Thyroid gland (tissue), 4 donors: ENCODE data around the gene PHTF2. TPM values are rescaled to one million over a fixed set of nuclear protein-coding genes. Genes with fewer than 3 reads are reported as not detected.
A peak's percentile ranks its signal among the peaks of the same experiment; 100 is the strongest.

ENCODE experiments used
- DNase-seq, 2 donors: peaks; one replicate each; pipeline ENCODE4 v3.0.0-alpha.2; 2019
- H3K27ac ChIP-seq, 3 donors: fragments of 200-600 bp; sonication (generic); 1 replicate in 2 of 3; 2 replicates in 1 of 3; pipeline ENCODE4 v1.5.1; 2016 to 2019; ENCODE audit warnings: mild to moderate bottlenecking in 1 of 3, moderate library complexity in 1 of 3
- H3K27me3 ChIP-seq: fragments of 200-600 bp; sonication (generic); one replicate; pipeline ENCODE4 v1.5.1; 2019
- H3K36me3 ChIP-seq, 2 donors: fragments of 200-600 bp; sonication (generic); one replicate each; pipeline ENCODE4 v1.5.1; 2016 to 2019
- H3K4me1 ChIP-seq, 2 donors: fragments of 200-600 bp; sonication (generic); one replicate each; pipeline ENCODE4 v1.5.1; 2017 to 2019
- H3K4me3 ChIP-seq, 3 donors: fragments of 200-600 bp; sonication (generic); replicated peaks in 1 of 3; 1 replicate in 2 of 3; 2 replicates in 1 of 3; pipeline ENCODE4 v1.5.1; 2016; ENCODE audit warnings: mild to moderate bottlenecking in 1 of 3
- H3K9me3 ChIP-seq: fragments of 200-600 bp; sonication (generic); one replicate; pipeline ENCODE4 v1.5.1; 2017
- CTCF ChIP-seq, 6 experiments: fragments of 200-600 bp in 3 of 6; fragments of 450-650 bp in 3 of 6; sonication (generic) in 3 of 6; IDR thresholded peaks; one replicate each; pipeline ENCODE4 v1.5.1; 2016 to 2019; ENCODE audit warnings: antibody characterized with exemption in 6 of 6, mild to moderate bottlenecking in 2 of 6, inconsistent platforms in 1 of 6, moderate library complexity in 1 of 6
- POLR2A ChIP-seq, 2 donors: fragments of 450-650 bp; IDR thresholded peaks; one replicate each; pipeline ENCODE4 v1.6.1; 2017; ENCODE audit warnings: antibody characterized with exemption in 2 of 2, mild to moderate bottlenecking in 2 of 2, moderate library complexity in 1 of 2
- WGBS, 2 donors: methylation state at CpG; one replicate each; pipeline ENCODE4 v1.1.5; 2017; 5-methylcytosine and 5-hydroxymethylcytosine counted together
- intact Hi-C: fragments of 100-400 bp; cut with DNase I; formaldehyde crosslinking; loops from one replicate; pipeline ENCODE4 v1.15.1; 2023
- total RNA-seq, 4 donors: library from RNA; depleted of rRNA; stranded (reverse); fragments of >200 nt; gene quantifications; one replicate each; pipeline ENCODE4 v1.2.3, GENCODE V29; 2016

Gene PHTF2
- total RNA-seq, 4 donors from 2014 or later = 15.3 to 28.3 (median 25.3) TPM

GRCh38 chr7:77954773-77955555 lies 156.4 kb downstream of the PHTF2 start:
- no peak overlapping the region for H3K27ac ChIP-seq
- WGBS, 2 donors = 91 to 92% methylated on average over 3 of the region's 3 CpGs
- intact Hi-C loops = no loop called here
- H3K9me3 ChIP-seq = no peaks in the 10 kb centered on the region
- no peaks in the 10 kb centered on the region for H3K4me1 ChIP-seq
- no peaks in the 10 kb centered on the region for H3K36me3 ChIP-seq
- H3K4me3 ChIP-seq = no peak overlapping the region
- no peak for TF ChIP-seq POLR2A (IDR thresholded peaks at IDR 0.05)
- no peak for TF ChIP-seq CTCF (IDR thresholded peaks at IDR 0.05)
- no peak for DNase-seq
- H3K27me3 ChIP-seq = no peaks in the 10 kb centered on the region

DNA sequence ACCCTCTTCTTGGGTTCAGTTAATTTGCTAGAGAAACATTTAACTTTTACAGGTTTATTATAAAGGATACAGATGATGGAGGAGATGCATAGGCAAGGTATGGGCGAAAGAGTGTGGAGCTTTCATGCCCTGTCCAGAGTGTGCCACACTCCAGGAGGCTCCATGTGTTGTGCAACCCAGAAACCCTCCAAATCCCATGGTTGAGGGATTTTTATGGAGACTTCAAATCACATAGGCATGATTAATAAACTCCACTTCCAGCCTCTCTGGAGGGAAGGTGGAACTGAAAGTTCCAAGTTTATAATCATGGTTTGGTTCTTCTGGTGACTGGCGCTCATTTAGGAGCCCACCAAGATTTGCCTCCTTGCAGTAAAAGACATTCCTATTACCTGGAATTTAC lies 159.9 kb downstream of the PHTF2 start:
- intact Hi-C loops = no loop called here
- H3K9me3 ChIP-seq = no peaks in the 10 kb centered on the region
- TF ChIP-seq POLR2A (IDR thresholded peaks at IDR 0.05) (no peak), CTCF (IDR thresholded peaks at IDR 0.05) (no peak)
- no peaks in the 10 kb centered on the region for H3K27me3 ChIP-seq
- no peak overlapping the region for H3K4me3 ChIP-seq
- no peaks in the 10 kb centered on the region for H3K36me3 ChIP-seq
- DNase-seq = peak in 1 of 2 donors; percentile 5
- no peak overlapping the region for H3K27ac ChIP-seq
- H3K4me1 ChIP-seq = no peaks in the 10 kb centered on the region
- 92 to 97% methylated on average over 2 of the region's 2 CpGs for WGBS, 2 donors

GRCh38 chr7:77959080-77959479 lies 160.5 kb downstream of the PHTF2 start:
- Histone ChIP-seq H3K4me3 (no peak overlapping the region), H3K4me1 (no peaks in the 10 kb centered on the region), H3K9me3 (no peaks in the 10 kb centered on the region), H3K27ac (no peak overlapping the region), H3K36me3 (no peaks in the 10 kb centered on the region), H3K27me3 (no peaks in the 10 kb centered on the region)
- DNase-seq = no peak
- TF ChIP-seq CTCF (IDR thresholded peaks at IDR 0.05) (no peak), POLR2A (IDR thresholded peaks at IDR 0.05) (no peak)
- intact Hi-C loops = no loop called here
- 89 to 97% methylated on average over 2 of the region's 2 CpGs for WGBS, 2 donors

GRCh38 chr7:77960336-77960735 lies 161.8 kb downstream of the PHTF2 start:
- 85 to 88% methylated on average over 2 of the region's 2 CpGs for WGBS, 2 donors
- intact Hi-C loops = no loop called here

DNA sequence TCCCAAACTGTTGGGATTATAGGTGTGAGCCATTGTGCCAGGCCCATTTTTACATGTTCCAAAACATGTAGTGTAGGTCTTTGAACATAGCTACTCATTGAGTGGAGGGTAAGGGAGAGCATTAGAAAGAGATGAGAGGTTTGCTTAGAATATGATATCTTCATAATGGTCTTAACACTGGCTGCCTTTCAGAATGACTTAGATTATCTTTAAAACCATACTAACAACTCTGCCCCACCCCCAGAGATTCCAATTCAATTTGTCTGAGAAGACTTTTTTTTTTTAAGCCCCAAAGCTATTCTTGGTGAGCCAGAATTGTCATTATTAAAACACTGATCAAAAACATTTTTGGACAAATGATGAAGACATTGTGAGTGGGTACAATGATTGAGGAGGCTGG lies 168.9 kb downstream of the PHTF2 start:
- intact Hi-C loops = no loop called here
- DNase-seq = no peak

More at GRCh38 chr7:77960336-77960735, 161.8 kb downstream of the PHTF2 start:
- H3K4me3 ChIP-seq = no peak overlapping the region
- no peaks in the 10 kb centered on the region for H3K27me3 ChIP-seq
- no peak overlapping the region for H3K27ac ChIP-seq
- H3K4me1 ChIP-seq = no peaks in the 10 kb centered on the region
- H3K9me3 ChIP-seq = no peaks in the 10 kb centered on the region
- DNase-seq = no peak
- H3K36me3 ChIP-seq = no peaks in the 10 kb centered on the region
- TF ChIP-seq POLR2A (IDR thresholded peaks at IDR 0.05) = no peak

More for the DNA sequence above, 168.9 kb downstream of the PHTF2 start:
- no peak overlapping the region for H3K4me3 ChIP-seq
- no peak overlapping the region for H3K27ac ChIP-seq
- H3K9me3 ChIP-seq = no peaks in the 10 kb centered on the region
- H3K4me1 ChIP-seq = no peaks in the 10 kb centered on the region
- H3K36me3 ChIP-seq = no peaks in the 10 kb centered on the region
- TF ChIP-seq CTCF (IDR thresholded peaks at IDR 0.05) (no peak), POLR2A (IDR thresholded peaks at IDR 0.05) (no peak)
- no peaks in the 10 kb centered on the region for H3K27me3 ChIP-seq
